Measurements from ENCODE around the gene ZNF777. TPM values are rescaled to one million over a fixed set of nuclear protein-coding genes. Genes with fewer than 3 reads are reported as not detected.

Gene ZNF777
- total RNA-seq, 2 donors from 2014 or later, result 9.7 to 11.1 TPM

DNA sequence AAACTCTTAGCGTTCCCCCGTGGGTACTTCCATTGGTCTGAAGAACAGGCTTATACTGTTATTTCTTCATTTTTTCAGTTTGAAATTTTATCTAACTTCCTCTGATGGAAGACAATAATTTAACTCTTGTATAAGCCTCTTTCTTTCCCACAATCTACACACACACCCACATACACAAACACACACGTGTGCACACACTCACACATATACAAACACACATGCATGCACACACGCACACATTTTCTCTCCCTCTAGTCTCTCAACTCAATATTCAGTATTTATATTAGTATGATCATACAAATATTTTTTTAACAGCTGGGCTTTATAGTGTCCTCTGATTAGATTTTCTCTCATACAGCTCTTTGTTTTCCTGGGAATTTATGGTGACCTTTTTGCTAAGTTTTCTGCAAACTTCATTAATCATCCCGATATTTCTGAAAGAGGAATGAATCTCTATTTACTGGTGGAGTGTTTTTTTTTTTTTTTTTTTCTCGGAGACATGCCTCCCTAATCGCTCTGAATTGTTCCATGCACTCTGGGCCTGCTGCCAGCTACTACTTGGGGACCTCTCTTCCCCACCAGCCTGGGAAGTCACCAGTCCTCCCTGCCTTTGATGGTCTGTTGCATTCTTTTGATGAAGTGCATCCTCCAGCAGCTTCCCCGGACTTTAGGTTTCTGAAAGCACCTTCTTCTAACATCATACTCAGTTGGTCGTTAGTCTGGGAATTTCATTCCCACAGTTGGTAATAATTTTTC is 75.5 kb downstream of the ZNF777 start:
- peaks cover 5% of the 10 kb centered on the region for H3K27me3 Mint-ChIP-seq (ENCODE audit: insufficient read depth)
- 91 to 100% methylated on average over 2 to 9 of the region's 9 CpGs for WGBS, 2 experiments (ENCODE audit: insufficient coverage in 1 of 2, insufficient read length in 1 of 2)
- no peak for DNase-seq
- TF ChIP-seq, protein P1, sequence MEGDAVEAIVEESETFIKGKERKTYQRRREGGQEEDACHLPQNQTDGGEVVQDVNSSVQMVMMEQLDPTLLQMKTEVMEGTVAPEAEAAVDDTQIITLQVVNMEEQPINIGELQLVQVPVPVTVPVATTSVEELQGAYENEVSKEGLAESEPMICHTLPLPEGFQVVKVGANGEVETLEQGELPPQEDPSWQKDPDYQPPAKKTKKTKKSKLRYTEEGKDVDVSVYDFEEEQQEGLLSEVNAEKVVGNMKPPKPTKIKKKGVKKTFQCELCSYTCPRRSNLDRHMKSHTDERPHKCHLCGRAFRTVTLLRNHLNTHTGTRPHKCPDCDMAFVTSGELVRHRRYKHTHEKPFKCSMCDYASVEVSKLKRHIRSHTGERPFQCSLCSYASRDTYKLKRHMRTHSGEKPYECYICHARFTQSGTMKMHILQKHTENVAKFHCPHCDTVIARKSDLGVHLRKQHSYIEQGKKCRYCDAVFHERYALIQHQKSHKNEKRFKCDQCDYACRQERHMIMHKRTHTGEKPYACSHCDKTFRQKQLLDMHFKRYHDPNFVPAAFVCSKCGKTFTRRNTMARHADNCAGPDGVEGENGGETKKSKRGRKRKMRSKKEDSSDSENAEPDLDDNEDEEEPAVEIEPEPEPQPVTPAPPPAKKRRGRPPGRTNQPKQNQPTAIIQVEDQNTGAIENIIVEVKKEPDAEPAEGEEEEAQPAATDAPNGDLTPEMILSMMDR (conservative IDR thresholded peaks at IDR 0.05), result no peak
- H3K4me1 Mint-ChIP-seq, result no peaks in the 10 kb centered on the region
- no peak overlapping the region for H3K27ac ChIP-seq (ENCODE audit: low read depth, low read length)
- H3K9ac ChIP-seq (ENCODE audit: extremely low read depth, low read length, poor library complexity, severe bottlenecking), result no peak overlapping the region
- no peaks in the 10 kb centered on the region for H3K4me1 ChIP-seq (ENCODE audit: control insufficient read depth, insufficient read depth, low read length)
- H3K4me3 Mint-ChIP-seq, result no peak overlapping the region
- H3K4me3 ChIP-seq (ENCODE audit: low read length), result no peak overlapping the region
- no peak overlapping the region for H3K27ac Mint-ChIP-seq
- no peaks in the 10 kb centered on the region for H3K27me3 ChIP-seq (ENCODE audit: control insufficient read depth, insufficient read depth, low read length, poor library complexity, severe bottlenecking)
- H3K9me3 ChIP-seq (ENCODE audit: control insufficient read depth, low read length), result no peaks in the 10 kb centered on the region
- peaks cover 2% of the 10 kb centered on the region for H3K9me3 Mint-ChIP-seq
- H3K36me3 Mint-ChIP-seq (ENCODE audit: low read depth), result no peaks in the 10 kb centered on the region
- no peaks in the 10 kb centered on the region for H3K36me3 ChIP-seq (ENCODE audit: control insufficient read depth, insufficient read depth, low read length)

Other genes starting within 250 kb of the ZNF777 start
- gene ZNF212, start 221.4 kb downstream of the ZNF777 start, total RNA-seq, result 10 to 100 TPM; 15.8 to 17.6 TPM
- gene ZNF783, start 198.9 kb downstream of the ZNF777 start, total RNA-seq, result 10 to 100 TPM; 12.1 to 13.2 TPM
- 10 to 100 TPM; 20.1 to 22.3 TPM for gene ZNF746, start 36.7 kb upstream of the ZNF777 start, total RNA-seq